ENCODE results near the gene OSBPL3. TPM values are rescaled to one million over a fixed set of nuclear protein-coding genes. Genes with fewer than 3 reads are reported as not detected.

Gene OSBPL3
- total and polyA plus RNA-seq, 12 donors = 1.1 to 8.4 (median 3.1) TPM

- WGBS, 4 donors = 72 to 84% (median 80%) methylated on average over 10 of the region's 10 CpGs
- H3K36me3 ChIP-seq (replicated peaks in 1 of 2) = no peaks in the 10 kb centered on the region
- no peak for DNase-seq
- H3K4me3 ChIP-seq = no peak overlapping the region
- H3K9me3 ChIP-seq (replicated peaks in 1 of 3) = no peaks in the 10 kb centered on the region
- H3K27ac ChIP-seq = no peak overlapping the region
- H3K4me1 ChIP-seq (replicated peaks in 1 of 2) = no peaks in the 10 kb centered on the region
- intact Hi-C loops (cut with DNase I) = no loop called here
- H3K27me3 ChIP-seq = no peaks in the 10 kb centered on the region
- TF ChIP-seq POLR2A (IDR thresholded peaks at IDR 0.05) = no peak
- TF ChIP-seq, protein P1, sequence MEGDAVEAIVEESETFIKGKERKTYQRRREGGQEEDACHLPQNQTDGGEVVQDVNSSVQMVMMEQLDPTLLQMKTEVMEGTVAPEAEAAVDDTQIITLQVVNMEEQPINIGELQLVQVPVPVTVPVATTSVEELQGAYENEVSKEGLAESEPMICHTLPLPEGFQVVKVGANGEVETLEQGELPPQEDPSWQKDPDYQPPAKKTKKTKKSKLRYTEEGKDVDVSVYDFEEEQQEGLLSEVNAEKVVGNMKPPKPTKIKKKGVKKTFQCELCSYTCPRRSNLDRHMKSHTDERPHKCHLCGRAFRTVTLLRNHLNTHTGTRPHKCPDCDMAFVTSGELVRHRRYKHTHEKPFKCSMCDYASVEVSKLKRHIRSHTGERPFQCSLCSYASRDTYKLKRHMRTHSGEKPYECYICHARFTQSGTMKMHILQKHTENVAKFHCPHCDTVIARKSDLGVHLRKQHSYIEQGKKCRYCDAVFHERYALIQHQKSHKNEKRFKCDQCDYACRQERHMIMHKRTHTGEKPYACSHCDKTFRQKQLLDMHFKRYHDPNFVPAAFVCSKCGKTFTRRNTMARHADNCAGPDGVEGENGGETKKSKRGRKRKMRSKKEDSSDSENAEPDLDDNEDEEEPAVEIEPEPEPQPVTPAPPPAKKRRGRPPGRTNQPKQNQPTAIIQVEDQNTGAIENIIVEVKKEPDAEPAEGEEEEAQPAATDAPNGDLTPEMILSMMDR (IDR thresholded peaks at IDR 0.05) = no peak
Measured at GRCh38 chr7:24932815-24933214, 47.2 kb downstream of the OSBPL3 start.

- TF ChIP-seq, protein P1 (IDR thresholded peaks at IDR 0.05) = no peak
- TF ChIP-seq POLR2A (IDR thresholded peaks at IDR 0.05) = no peak
- Histone ChIP-seq H3K27me3 (no peaks in the 10 kb centered on the region), H3K4me3 (no peak overlapping the region), H3K4me1 (replicated peaks in 1 of 2) (no peaks in the 10 kb centered on the region), H3K36me3 (replicated peaks in 1 of 2) (no peaks in the 10 kb centered on the region), H3K27ac (no peak overlapping the region), H3K9me3 (replicated peaks in 1 of 3) (no peaks in the 10 kb centered on the region)
- WGBS, 4 donors = 73 to 89% (median 77%) methylated on average over 3 of the region's 3 CpGs
- intact Hi-C loops (cut with DNase I) = no loop called here
- no peak for DNase-seq
Measured at GRCh38 chr7:24932389-24932788, 47.6 kb downstream of the OSBPL3 start.

DNA sequence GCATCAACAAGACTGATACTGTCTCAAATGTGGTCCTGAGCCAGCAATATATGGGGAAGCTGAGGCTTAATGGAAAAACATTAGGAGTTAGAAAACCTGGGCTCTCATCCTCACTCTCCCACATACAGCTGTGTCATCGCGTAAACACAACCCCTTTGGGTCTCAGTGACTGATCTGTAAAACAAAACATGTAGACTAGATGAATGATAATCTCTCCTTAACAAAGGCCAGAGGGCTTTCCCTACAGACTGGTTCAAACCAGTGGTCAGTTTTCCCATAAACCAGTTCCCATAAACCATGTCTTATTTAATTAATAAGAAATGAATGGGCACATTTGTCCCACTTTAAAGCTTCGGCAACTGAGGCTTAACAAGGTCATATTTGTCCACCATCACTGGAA is 48.1 kb downstream of the OSBPL3 start:
- Histone ChIP-seq H3K4me3 (no peak overlapping the region), H3K4me1 (replicated peaks in 1 of 2) (no peaks in the 10 kb centered on the region), H3K27ac (no peak overlapping the region), H3K36me3 (replicated peaks in 1 of 2) (no peaks in the 10 kb centered on the region), H3K9me3 (replicated peaks in 1 of 3) (no peaks in the 10 kb centered on the region), H3K27me3 (no peaks in the 10 kb centered on the region)
- DNase-seq = no peak
- intact Hi-C loops (cut with DNase I) = no loop called here
- no peak for TF ChIP-seq POLR2A (IDR thresholded peaks at IDR 0.05)
- TF ChIP-seq, protein P1 (IDR thresholded peaks at IDR 0.05) = no peak
- 69 to 93% (median 89%) methylated on average over 3 of the region's 3 CpGs for WGBS, 4 donors

DNA sequence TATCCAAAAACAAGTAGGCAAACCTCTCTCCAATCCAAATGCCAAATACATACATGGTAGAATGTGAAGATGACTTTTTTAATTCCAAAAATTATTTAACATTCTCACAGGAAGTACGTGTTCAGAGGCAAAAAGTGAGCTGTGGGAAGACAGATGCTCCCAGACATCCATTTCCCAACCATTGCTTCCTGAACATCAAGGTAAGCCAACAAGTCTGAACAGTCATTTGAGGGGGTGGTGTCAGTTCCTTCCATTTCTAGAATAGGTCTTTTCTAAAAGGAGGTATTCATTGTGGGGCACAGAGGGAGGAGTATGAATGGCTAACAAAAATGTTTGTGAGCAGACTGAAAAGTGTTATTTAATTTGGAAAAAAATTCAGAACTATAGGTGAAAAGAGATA is 49.1 kb downstream of the OSBPL3 start:
- Histone ChIP-seq H3K36me3 (replicated peaks in 1 of 2) (no peaks in the 10 kb centered on the region), H3K4me1 (replicated peaks in 1 of 2) (no peaks in the 10 kb centered on the region), H3K27me3 (no peaks in the 10 kb centered on the region), H3K4me3 (no peak overlapping the region), H3K27ac (no peak overlapping the region), H3K9me3 (replicated peaks in 1 of 3) (no peaks in the 10 kb centered on the region)
- TF ChIP-seq, protein P1 (IDR thresholded peaks at IDR 0.05) = no peak
- TF ChIP-seq POLR2A (IDR thresholded peaks at IDR 0.05) = no peak
- intact Hi-C loops (cut with DNase I) = no loop called here
- WGBS, 4 donors = 44 to 75% (median 59%) methylated on average over 1 of the region's 1 CpG
- no peak for DNase-seq
